ENCODE results near the gene PTPRK. TPM values are rescaled to one million over a fixed set of nuclear protein-coding genes. Genes with fewer than 3 reads are reported as not detected.

Gene PTPRK
- total RNA-seq, 4 donors from 2014 or later = 7.3 to 22.9 (median 13.0) TPM

DNA sequence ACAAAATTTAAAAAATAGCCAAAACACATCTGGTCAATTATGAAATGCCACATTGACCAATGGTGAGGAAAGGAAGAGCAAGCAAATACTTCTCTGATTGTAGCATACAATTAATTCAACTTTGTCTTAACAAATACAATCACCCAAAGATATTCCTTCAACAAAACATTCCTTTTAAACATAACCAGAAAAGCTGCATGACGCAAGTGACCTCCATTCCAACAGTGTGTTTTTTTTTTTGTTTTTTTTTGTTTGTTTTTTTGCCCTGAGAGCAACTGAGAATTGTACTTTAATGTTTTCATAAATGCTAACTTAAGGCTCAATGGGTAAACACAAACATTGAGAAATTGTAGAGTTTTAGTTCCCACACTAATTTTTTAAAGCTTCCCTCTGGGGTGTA, 184.4 kb downstream of the PTPRK start:
- no peak for ATAC-seq
- Histone ChIP-seq H3K27me3 (no peaks in the 10 kb centered on the region), H3K4me3 (no peak overlapping the region), H3K36me3 (no peaks in the 10 kb centered on the region), H3K27ac (no peak overlapping the region), H3K4me1 (peaks cover 15 to 19% of the 10 kb centered on the region in 2 donors), H3K9me3 (no peaks in the 10 kb centered on the region)
- intact Hi-C loops (cut with DNase I; ENCODE audit: low total_unique reads) (no loop called here), in situ Hi-C loops (cut with MboI; ENCODE audit: low sequenced_read_pairs in 4 of 4) (loop anchor here in 1 of 4 donors (25.0 kb wide), 1 partner anchor 599 kb away; no protein-coding TSS in a partner anchor)
- DNase-seq = no peak
- no peak for TF ChIP-seq POLR2A (IDR thresholded peaks at IDR 0.05)
- TF ChIP-seq, protein P1, sequence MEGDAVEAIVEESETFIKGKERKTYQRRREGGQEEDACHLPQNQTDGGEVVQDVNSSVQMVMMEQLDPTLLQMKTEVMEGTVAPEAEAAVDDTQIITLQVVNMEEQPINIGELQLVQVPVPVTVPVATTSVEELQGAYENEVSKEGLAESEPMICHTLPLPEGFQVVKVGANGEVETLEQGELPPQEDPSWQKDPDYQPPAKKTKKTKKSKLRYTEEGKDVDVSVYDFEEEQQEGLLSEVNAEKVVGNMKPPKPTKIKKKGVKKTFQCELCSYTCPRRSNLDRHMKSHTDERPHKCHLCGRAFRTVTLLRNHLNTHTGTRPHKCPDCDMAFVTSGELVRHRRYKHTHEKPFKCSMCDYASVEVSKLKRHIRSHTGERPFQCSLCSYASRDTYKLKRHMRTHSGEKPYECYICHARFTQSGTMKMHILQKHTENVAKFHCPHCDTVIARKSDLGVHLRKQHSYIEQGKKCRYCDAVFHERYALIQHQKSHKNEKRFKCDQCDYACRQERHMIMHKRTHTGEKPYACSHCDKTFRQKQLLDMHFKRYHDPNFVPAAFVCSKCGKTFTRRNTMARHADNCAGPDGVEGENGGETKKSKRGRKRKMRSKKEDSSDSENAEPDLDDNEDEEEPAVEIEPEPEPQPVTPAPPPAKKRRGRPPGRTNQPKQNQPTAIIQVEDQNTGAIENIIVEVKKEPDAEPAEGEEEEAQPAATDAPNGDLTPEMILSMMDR (IDR thresholded peaks at IDR 0.05 in 4 of 5, conservative IDR thresholded peaks at IDR 0.05 in 1 of 5) = no peak

DNA sequence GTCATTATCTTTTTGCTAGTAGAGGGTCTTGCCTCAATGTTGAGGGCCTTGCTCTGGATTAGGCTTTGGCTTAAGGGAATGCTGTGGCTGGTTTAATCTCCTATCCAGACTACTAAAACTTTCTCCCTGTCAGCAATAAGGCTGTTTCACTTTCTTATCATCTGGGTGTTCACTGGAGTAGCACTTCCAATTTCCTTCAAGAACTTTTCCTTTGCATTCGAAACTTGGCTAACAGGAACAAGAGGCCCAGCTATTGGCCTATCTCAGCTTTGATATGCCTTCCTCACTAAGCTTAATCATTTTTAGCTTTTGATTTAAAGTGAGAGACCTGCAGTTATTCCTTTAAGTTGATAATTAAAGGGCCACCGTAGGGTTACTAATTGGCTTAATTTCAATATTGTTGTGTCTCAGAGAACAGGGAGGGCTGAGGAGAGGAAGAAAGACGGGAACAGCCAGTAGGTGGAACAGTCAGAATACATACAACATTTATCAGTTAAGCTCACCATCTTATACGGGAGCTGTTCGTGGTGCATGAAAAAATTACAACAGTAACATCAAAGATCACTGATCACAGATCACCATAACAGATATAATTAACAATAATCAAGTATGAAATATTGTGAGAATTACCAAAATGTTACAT, 186.7 kb downstream of the PTPRK start:
- Histone ChIP-seq H3K27me3 (no peaks in the 10 kb centered on the region), H3K4me3 (no peak overlapping the region), H3K36me3 (no peaks in the 10 kb centered on the region), H3K27ac (no peak overlapping the region), H3K9me3 (no peaks in the 10 kb centered on the region), H3K4me1 (peaks cover 0 to 8% of the 10 kb centered on the region in 2 donors)
- in situ Hi-C loops (cut with MboI; ENCODE audit: low sequenced_read_pairs in 4 of 4) (loop anchor here in 1 of 4 donors (25.0 kb wide), 1 partner anchor 596 kb away; no protein-coding TSS in a partner anchor), intact Hi-C loops (cut with DNase I; ENCODE audit: low total_unique reads) (no loop called here)
- TF ChIP-seq, protein P1 (IDR thresholded peaks at IDR 0.05 in 4 of 5, conservative IDR thresholded peaks at IDR 0.05 in 1 of 5) = no peak
- TF ChIP-seq POLR2A (IDR thresholded peaks at IDR 0.05) = no peak
- DNase-seq (no peak), ATAC-seq (no peak)

DNA sequence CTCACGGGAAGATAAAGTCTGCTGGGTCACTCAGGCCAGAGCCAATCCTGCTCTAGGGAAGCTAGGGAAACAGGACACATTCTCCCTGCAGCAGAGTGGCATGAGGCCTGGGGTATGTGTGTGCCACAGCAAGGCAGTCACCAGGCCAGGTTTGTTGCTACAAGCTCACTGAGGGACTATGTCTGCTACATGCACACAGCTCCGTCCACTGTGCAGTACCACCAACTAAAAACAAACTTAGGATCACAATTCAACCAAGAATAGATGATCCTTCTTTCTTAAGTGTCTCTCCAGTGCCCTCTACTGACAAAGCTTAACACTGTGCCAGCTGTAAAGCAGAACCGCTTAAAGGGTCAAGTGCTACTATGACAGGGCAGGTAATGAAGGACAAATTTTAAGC, 192.5 kb downstream of the PTPRK start:
- H3K4me3 ChIP-seq = no peak overlapping the region
- intact Hi-C loops (cut with DNase I; ENCODE audit: low total_unique reads) (no loop called here), in situ Hi-C loops (cut with MboI; ENCODE audit: low sequenced_read_pairs in 4 of 4) (loop anchor here in 1 of 4 donors (25.0 kb wide), 1 partner anchor 591 kb away; no protein-coding TSS in a partner anchor)
- no peaks in the 10 kb centered on the region for H3K9me3 ChIP-seq
- H3K36me3 ChIP-seq = no peaks in the 10 kb centered on the region
- TF ChIP-seq POLR2A (IDR thresholded peaks at IDR 0.05) = no peak
- TF ChIP-seq, protein P1 (IDR thresholded peaks at IDR 0.05 in 4 of 5, conservative IDR thresholded peaks at IDR 0.05 in 1 of 5) = peak in 2 of 5 experiments; percentile 29 to 40
- DNase-seq (no peak), ATAC-seq (peak in 1 of 2 donors; percentile 55)
- H3K27me3 ChIP-seq = no peaks in the 10 kb centered on the region
- H3K27ac ChIP-seq = no peak overlapping the region
- H3K4me1 ChIP-seq = peaks cover 0 to 8% of the 10 kb centered on the region in 2 donors

DNA sequence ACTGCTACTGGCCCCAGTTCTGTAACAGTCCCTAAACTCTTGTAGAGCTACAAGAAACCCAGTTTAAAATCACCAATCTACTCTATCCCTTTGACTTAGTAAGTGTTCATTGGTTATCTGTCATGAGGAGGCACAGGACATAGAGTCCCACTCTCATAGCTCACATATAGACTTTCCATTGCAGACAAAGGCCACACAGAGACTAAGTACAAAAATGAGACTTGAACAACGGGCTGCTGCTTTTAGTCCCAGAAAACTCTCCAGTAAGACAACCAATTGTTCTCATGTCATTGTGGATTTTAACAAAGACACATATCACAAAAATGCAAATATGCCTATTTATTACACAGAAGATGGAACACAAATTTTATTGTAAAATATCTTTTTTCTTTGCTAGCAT, 197.4 kb downstream of the PTPRK start:
- Histone ChIP-seq H3K9me3 (no peaks in the 10 kb centered on the region), H3K27me3 (no peaks in the 10 kb centered on the region), H3K36me3 (no peaks in the 10 kb centered on the region), H3K27ac (no peak overlapping the region), H3K4me1 (no peaks in the 10 kb centered on the region), H3K4me3 (no peak overlapping the region)
- ATAC-seq (no peak), DNase-seq (no peak)
- TF ChIP-seq, protein P1 (IDR thresholded peaks at IDR 0.05 in 4 of 5, conservative IDR thresholded peaks at IDR 0.05 in 1 of 5) = no peak
- TF ChIP-seq POLR2A (IDR thresholded peaks at IDR 0.05) = no peak
- in situ Hi-C loops (cut with MboI; ENCODE audit: low sequenced_read_pairs in 4 of 4) (no loop called here), intact Hi-C loops (cut with DNase I; ENCODE audit: low total_unique reads) (no loop called here)
